Stomach (tissue), 4 donors: ENCODE measurements around the gene YAE1.

Experiments
- CTCF ChIP-seq, 7 experiments: fragments of 450-650 bp in 4 of 7; fragments of 200-600 bp in 3 of 7; sonication (generic) in 3 of 7; IDR thresholded peaks; one replicate each; pipeline ENCODE4 v1.5.1; 2016 to 2019; ENCODE audit warnings: antibody characterized with exemption in 7 of 7, control low read depth in 2 of 7, mild to moderate bottlenecking in 1 of 7
- EP300 ChIP-seq: sonication (generic); formaldehyde crosslinking; IDR thresholded peaks from one replicate; pipeline ENCODE4 v1.6.1; 2017; ENCODE audit warnings: antibody characterized with exemption
- POLR2A ChIP-seq, 4 donors: fragments of 450-650 bp; IDR thresholded peaks; one replicate each; pipeline ENCODE4 v1.6.1; 2016; ENCODE audit warnings: antibody characterized with exemption in 4 of 4, control low read depth in 2 of 4, mild to moderate bottlenecking in 1 of 4, moderate library complexity in 1 of 4
- POLR2AphosphoS5 ChIP-seq, 3 donors: sonication (generic); formaldehyde crosslinking; IDR thresholded peaks; one replicate each; pipeline ENCODE4 v1.6.1; 2016; ENCODE audit warnings: antibody characterized with exemption in 3 of 3

GRCh38 chr7:39607865-39608264, 41.7 kb downstream of the YAE1 start:
- TF ChIP-seq CTCF (IDR thresholded peaks at IDR 0.05) (no peak), POLR2A (IDR thresholded peaks at IDR 0.05) (no peak), EP300 (no peak), POLR2AphosphoS5 (IDR thresholded peaks at IDR 0.05) (no peak)
